ENCODE measurements around the gene BCAM.
"Not testable (repeated sequence)": the region's sequence is repeated elsewhere in the genome, so short reads cannot be mapped to it uniquely, and the experiment has no call there.

BCAM gene

DNA sequence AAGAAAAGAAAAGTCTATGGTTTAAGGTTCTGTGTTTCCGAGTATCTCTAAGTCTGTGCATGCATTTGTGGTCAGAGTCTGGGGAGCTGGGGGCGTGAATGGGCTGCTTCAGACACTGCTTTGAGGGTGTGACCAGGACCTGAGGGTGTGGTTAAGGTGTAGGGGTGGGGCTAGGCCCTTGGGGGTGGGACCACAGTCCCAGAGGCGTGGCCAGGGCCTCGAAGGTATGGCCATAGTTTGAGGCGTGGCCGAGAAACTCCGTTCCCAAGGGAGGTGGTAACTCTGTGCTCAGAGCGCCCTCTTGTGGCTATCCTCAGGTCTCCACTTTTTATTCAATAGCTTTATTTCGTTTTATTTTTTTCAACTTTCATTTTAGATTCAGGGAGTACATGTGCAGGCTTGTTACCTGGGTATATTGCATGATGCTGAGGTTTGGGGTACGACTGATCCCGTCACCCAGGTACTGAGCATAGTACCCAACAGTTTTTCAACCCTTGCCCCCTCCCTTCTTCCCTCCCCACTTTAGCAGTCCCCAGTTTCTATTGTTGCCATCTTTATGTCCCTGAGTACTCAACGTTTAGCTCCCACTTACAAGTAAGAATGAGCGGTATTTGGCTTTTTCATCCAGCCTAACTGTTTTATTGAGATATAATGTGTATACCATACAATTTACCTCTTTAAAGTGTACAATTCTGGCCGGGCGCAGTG, 38.2 kb upstream of the BCAM start:
- peak; percentile 99 for DNase-seq (ENCODE audit: low spot score)
- in situ Hi-C loops (cut with MboI; ENCODE audit: low sequenced_read_pairs, unreplicated experiment): no loop called here
- TF ChIP-seq, protein P1, sequence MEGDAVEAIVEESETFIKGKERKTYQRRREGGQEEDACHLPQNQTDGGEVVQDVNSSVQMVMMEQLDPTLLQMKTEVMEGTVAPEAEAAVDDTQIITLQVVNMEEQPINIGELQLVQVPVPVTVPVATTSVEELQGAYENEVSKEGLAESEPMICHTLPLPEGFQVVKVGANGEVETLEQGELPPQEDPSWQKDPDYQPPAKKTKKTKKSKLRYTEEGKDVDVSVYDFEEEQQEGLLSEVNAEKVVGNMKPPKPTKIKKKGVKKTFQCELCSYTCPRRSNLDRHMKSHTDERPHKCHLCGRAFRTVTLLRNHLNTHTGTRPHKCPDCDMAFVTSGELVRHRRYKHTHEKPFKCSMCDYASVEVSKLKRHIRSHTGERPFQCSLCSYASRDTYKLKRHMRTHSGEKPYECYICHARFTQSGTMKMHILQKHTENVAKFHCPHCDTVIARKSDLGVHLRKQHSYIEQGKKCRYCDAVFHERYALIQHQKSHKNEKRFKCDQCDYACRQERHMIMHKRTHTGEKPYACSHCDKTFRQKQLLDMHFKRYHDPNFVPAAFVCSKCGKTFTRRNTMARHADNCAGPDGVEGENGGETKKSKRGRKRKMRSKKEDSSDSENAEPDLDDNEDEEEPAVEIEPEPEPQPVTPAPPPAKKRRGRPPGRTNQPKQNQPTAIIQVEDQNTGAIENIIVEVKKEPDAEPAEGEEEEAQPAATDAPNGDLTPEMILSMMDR (IDR thresholded peaks at IDR 0.05; ENCODE audit: borderline replicate concordance, control extremely low read depth, extremely low read depth, insufficient read depth, missing control alignments): peak; percentile 65

DNA sequence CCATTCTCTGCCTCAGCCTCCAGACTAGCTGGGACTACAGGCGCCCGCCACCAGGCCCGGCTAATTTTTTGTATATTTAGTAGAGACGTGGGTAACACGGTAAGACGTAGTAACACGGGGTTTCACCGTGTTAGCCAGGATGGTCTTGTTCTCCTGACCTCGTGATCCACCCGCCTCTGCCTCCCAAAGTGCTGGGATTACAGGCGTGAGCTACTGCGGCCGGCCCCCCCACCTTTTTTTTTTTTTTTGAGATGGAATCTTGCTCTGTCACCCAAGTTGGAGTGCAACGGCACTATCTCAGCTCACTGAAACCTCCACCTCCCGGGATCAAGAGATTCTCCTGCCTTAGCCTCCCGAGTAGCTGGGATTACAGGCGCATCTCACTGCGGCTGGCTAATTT, 36.8 kb upstream of the BCAM start:
- DNase-seq (ENCODE audit: low spot score); in situ Hi-C loops (cut with MboI; ENCODE audit: low sequenced_read_pairs, unreplicated experiment): not testable (repeated sequence)

DNA sequence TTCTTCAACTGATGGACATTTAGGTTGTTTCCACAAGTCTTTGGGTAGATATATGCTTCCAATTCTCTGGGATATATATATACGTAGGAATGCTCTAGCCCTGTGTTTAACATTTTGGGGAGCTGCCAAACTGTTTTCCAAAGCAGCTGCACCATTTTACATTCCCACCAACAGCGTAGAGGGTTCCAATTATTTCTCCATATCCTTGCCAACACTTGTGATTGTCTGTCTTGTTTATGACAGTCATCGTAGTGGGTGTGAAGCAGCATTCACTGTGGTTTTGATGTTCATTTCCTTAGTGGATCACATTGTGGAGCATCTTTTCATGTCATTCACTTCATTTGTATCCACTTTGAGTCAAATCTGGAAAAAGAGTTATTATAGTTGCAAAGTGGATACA, 35.9 kb upstream of the BCAM start:
- in situ Hi-C loops (cut with MboI; ENCODE audit: low sequenced_read_pairs, unreplicated experiment): no loop called here
- TF ChIP-seq, protein P1 (IDR thresholded peaks at IDR 0.05; ENCODE audit: borderline replicate concordance, control extremely low read depth, extremely low read depth, insufficient read depth, missing control alignments): no peak

DNA sequence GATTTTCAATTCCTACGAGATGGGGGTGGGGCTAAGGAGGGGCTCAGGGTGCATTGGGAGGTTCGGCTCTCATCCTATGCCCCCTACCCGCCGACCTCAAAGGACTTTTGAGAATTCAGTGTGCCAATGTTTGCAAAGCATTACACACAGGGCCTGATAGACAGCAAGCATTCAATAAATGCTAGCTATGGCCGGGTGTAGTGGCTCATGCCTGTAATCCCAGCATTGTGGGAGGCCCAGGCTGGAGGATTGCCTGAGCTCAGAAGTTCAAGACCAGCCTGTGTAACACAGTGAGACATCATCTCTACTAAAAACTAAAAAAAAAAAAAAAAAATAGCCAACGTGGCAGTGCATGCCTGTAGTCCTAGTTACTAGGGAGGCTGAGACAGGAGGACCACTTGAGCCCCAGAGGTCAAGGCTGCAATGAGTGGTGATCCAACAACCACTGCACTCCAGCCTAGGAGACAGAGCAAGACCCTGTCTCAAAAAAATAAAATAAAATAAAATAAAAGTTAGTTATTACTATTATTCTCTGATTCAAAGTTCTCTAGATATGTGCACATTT, 33.1 kb upstream of the BCAM start:
- in situ Hi-C loops (cut with MboI; ENCODE audit: low sequenced_read_pairs, unreplicated experiment): no loop called here
- no peak for DNase-seq (ENCODE audit: low spot score)
- TF ChIP-seq, protein P1 (IDR thresholded peaks at IDR 0.05; ENCODE audit: borderline replicate concordance, control extremely low read depth, extremely low read depth, insufficient read depth, missing control alignments): no peak

More for the DNA sequence above, 35.9 kb upstream of the BCAM start:
- DNase-seq (ENCODE audit: low spot score): no peak

DNA sequence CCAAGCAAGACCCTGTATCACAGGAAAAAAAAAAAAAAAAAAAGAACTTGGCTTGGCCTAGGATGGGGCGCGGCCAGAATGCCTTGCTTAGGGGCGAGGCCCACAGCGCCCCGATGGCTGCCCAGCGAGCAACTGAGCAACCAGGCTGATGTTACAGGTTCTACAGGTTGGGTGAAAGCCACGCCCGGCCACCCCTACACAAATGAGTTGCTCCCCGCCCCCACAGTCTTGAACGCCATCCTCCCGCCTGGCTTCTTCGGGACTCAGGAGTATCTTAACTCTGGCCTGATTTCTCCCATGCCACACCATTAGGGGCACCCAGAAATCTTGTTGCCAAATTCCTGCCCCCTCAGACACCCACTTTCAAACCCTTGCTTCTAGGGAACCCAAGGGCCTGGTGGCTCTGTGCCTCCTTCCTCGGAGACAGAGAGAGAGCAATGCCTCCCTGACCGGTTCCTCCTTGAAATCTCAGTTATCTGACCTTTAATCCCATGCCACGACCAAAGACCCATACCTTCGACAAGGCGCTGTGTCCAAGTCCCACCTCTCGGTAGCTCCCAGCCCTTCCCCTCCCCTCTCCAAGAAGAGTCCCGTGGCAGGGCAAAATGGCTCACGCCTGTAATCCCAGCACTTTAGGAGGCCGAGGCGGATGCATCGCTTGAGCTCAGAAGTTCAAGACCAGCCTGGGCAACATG, 32.4 kb upstream of the BCAM start:
- TF ChIP-seq, protein P1 (IDR thresholded peaks at IDR 0.05; ENCODE audit: borderline replicate concordance, control extremely low read depth, extremely low read depth, insufficient read depth, missing control alignments): no peak
- no peak for DNase-seq (ENCODE audit: low spot score)
- in situ Hi-C loops (cut with MboI; ENCODE audit: low sequenced_read_pairs, unreplicated experiment): no loop called here

DNA sequence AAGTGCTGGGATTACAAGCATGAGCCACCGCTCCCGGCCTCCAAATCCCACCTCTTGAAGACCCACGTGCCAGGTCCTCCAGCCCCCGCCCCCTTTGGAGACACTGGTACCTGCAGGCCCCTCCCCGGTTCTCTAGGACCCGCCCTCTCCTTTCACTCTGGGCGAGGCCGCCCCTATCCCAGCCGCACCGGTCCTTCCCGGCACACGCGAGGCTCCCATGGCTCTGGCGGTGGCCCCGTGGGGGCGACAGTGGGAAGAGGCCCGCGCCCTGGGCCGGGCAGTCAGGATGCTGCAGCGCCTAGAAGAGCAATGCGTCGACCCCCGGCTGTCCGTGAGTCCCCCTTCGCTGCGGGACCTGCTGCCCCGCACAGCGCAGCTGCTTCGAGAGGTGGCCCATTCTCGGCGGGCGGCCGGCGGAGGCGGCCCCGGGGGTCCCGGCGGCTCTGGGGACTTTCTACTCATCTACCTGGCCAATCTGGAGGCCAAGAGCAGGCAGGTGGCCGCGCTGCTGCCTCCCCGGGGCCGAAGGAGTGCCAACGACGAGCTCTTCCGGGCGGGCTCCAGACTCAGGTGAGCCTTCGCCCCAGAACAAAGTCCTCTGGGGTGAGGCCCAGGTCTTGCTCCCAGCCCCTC, 31.1 kb upstream of the BCAM start, which contains the start of gene CBLC:
CBLC (plus strand) TSS at position 176 of the 633 bp plus-strand sequence; CDS start at position 218, 42 bp downstream.
- TF ChIP-seq, protein P1 (IDR thresholded peaks at IDR 0.05; ENCODE audit: borderline replicate concordance, control extremely low read depth, extremely low read depth, insufficient read depth, missing control alignments): no peak
- in situ Hi-C loops (cut with MboI; ENCODE audit: low sequenced_read_pairs, unreplicated experiment): no loop called here
- no peak for DNase-seq (ENCODE audit: low spot score)
